B cell (primary cell): Measurements from ENCODE around the gene DYNC1I2. TPM values are rescaled to one million over a fixed set of nuclear protein-coding genes. Genes with fewer than 3 reads are reported as not detected.

Experiments
- ATAC-seq: fragments of 200-7000 bp; cut with Tn5 transposase; one replicate; pipeline ENCODE4 v1.10.0; 2021; ENCODE audit warnings: low read depth, mild to moderate bottlenecking, moderate number of reproducible peaks, moderate library complexity
- CTCF ChIA-PET: fragments of 350-600 bp; sonication (Branson Sonifier 250); formaldehyde crosslinking; loops from one replicate; lab custom pipeline; 2021; ENCODE audit warnings: antibody characterized with exemption, inconsistent platforms; lab: Charles Lee
- POLR2A ChIA-PET: fragments of 350-600 bp; sonication (Branson Sonifier 250); formaldehyde crosslinking; loops from one replicate; lab custom pipeline; 2021; ENCODE audit warnings: antibody characterized with exemption; lab: Charles Lee
- DNase-seq: peaks from one replicate; pipeline ENCODE4 v3.0.0; 2013
- H2AFZ ChIP-seq: 2 replicates; pipeline ENCODE4 v1.6.1; 2012; ENCODE audit warnings: mild to moderate bottlenecking, low read depth, low read length; ENCODE audit not compliant: insufficient read depth, poor library complexity, severe bottlenecking
- H3K27ac ChIP-seq, 2 donors: 1 replicate in 1 of 2; 2 replicates in 1 of 2; pipeline ENCODE4 v1.5.1; 2012 to 2013; ENCODE audit warnings: low read length in 2 of 2, mild to moderate bottlenecking in 2 of 2, moderate library complexity in 1 of 2
- H3K27me3 ChIP-seq, 4 experiments: fragments of 200-600 bp in 1 of 4; sonication (generic) in 1 of 4; replicated peaks in 1 of 4; 1 replicate in 2 of 4; 2 replicates in 2 of 4; pipeline versions ENCODE4 v1.6.1 to v1.7.0; 2013 to 2016; ENCODE audit warnings: low read length in 3 of 4, mild to moderate bottlenecking in 2 of 4, mixed read lengths in 1 of 4, moderate library complexity in 1 of 4; ENCODE audit not compliant: insufficient read depth in 4 of 4, control insufficient read depth in 3 of 4; ENCODE audit errors: control extremely low read depth in 1 of 4
- H3K36me3 ChIP-seq, 2 experiments: replicated peaks in 1 of 2; 1 replicate in 1 of 2; 2 replicates in 1 of 2; pipeline versions ENCODE4 v1.6.1 to v1.7.1; 2013; ENCODE audit warnings: low read length in 1 of 2; ENCODE audit not compliant: insufficient read depth in 2 of 2, control insufficient read depth in 1 of 2; ENCODE audit errors: control extremely low read depth in 1 of 2, extremely low read depth in 1 of 2
- H3K4me1 ChIP-seq, 2 donors: fragments of 200-600 bp in 1 of 2; sonication (generic) in 1 of 2; 1 replicate in 1 of 2; 2 replicates in 1 of 2; pipeline versions ENCODE4 v1.5.1 to v1.6.1; 2013 to 2017; ENCODE audit warnings: low read length in 2 of 2; ENCODE audit not compliant: control insufficient read depth in 2 of 2, insufficient read depth in 2 of 2
- H3K4me2 ChIP-seq: replicated peaks from 2 replicates; pipeline ENCODE3; 2012; ENCODE audit warnings: mild to moderate bottlenecking, low read depth, low read length; ENCODE audit not compliant: poor library complexity, severe bottlenecking
- H3K4me3 ChIP-seq, 5 experiments: fragments of 200-600 bp in 1 of 5; sonication (generic) in 1 of 5; 1 replicate in 3 of 5; 2 replicates in 2 of 5; pipeline versions ENCODE4 v1.5.1 to v1.7.0; 2011 to 2016; ENCODE audit warnings: low read length in 4 of 5, mild to moderate bottlenecking in 4 of 5, low read depth in 2 of 5, control low read depth in 1 of 5, moderate library complexity in 1 of 5; ENCODE audit not compliant: insufficient read depth in 1 of 5; ENCODE audit errors: control extremely low read depth in 1 of 5, extremely low read depth in 1 of 5
- H3K79me2 ChIP-seq: fragments of 200-600 bp; sonication (generic); one replicate; pipeline ENCODE4 v1.6.0; 2016; ENCODE audit warnings: low read length; ENCODE audit not compliant: control insufficient read depth, insufficient read depth
- H3K9ac ChIP-seq: fragments of 200-600 bp; sonication (generic); 2 replicates; pipeline ENCODE4 v1.6.1; 2017; ENCODE audit warnings: mild to moderate bottlenecking, low read length, moderate library complexity
- H3K9me3 ChIP-seq, 3 donors: one replicate each; pipeline versions ENCODE4 v1.6.1 to v1.7.1; 2013; ENCODE audit warnings: low read length in 2 of 3; ENCODE audit not compliant: control insufficient read depth in 2 of 3, insufficient read depth in 1 of 3; ENCODE audit errors: control extremely low read depth in 1 of 3
- H4K20me1 ChIP-seq: 2 replicates; pipeline ENCODE4 v1.6.0; 2012; ENCODE audit warnings: mild to moderate bottlenecking, low read length; ENCODE audit not compliant: insufficient read depth, control insufficient read depth, poor library complexity, severe bottlenecking
- H3K27ac Mint-ChIP-seq: one replicate; pipeline ENCODE4 v1.8.0; 2021; ENCODE audit warnings: mixed read lengths
- H3K27me3 Mint-ChIP-seq: one replicate; pipeline ENCODE4 v1.8.0; 2021; ENCODE audit warnings: mixed read lengths
- H3K4me1 Mint-ChIP-seq: one replicate; pipeline ENCODE4 v1.8.0; 2021; ENCODE audit warnings: mixed read lengths
- H3K4me3 Mint-ChIP-seq: one replicate; pipeline ENCODE4 v1.8.0; 2021; ENCODE audit warnings: mixed read lengths
- H3K9me3 Mint-ChIP-seq: one replicate; pipeline ENCODE4 v1.8.0; 2022; ENCODE audit warnings: mixed read lengths; ENCODE audit not compliant: insufficient read depth
- CTCF ChIP-seq: fragments of 200-600 bp; IDR thresholded peaks from one replicate; pipeline ENCODE4 v1.8.0; 2022; ENCODE audit warnings: antibody characterized with exemption, mild to moderate bottlenecking
- EZH2 ChIP-seq: IDR thresholded peaks from 2 replicates; pipeline ENCODE4 v1.6.1; 2012; ENCODE audit warnings: borderline replicate concordance, low read depth, mild to moderate bottlenecking, moderate library complexity, low read length; ENCODE audit not compliant: insufficient read depth, poor library complexity, severe bottlenecking
- WGBS: methylation state at CpG from one replicate; pipeline ENCODE4 v1.1.5; 2013; ENCODE audit warnings: missing lambda C conversion rate; ENCODE audit not compliant: insufficient coverage; 5-methylcytosine and 5-hydroxymethylcytosine counted together
- intact Hi-C: fragments of 100-400 bp; cut with micrococcal nuclease; formaldehyde crosslinking; loops from one replicate; pipeline ENCODE4 v1.10.0; 2022
- polyA plus RNA-seq: library from polyadenylated mRNA; depleted of rRNA; stranded (reverse); fragments of >200 nt; gene quantifications from 2 replicates; pipeline ENCODE4 v1.2.3, GENCODE V29; 2012
- total RNA-seq, 2 donors: library from RNA; stranded (reverse); fragments of 120-200 nt in 1 of 2; gene quantifications; 1 replicate in 1 of 2; 2 replicates in 1 of 2; pipeline versions ENCODE4 v1.2.3 to v1.2.4, GENCODE V29; 2013 to 2022

The DYNC1I2 gene
- total and polyA plus RNA-seq, 2 donors (not counting 1 experiment from before 2014, with no cell fraction given) = 20.4 to 57.6 TPM

DNA sequence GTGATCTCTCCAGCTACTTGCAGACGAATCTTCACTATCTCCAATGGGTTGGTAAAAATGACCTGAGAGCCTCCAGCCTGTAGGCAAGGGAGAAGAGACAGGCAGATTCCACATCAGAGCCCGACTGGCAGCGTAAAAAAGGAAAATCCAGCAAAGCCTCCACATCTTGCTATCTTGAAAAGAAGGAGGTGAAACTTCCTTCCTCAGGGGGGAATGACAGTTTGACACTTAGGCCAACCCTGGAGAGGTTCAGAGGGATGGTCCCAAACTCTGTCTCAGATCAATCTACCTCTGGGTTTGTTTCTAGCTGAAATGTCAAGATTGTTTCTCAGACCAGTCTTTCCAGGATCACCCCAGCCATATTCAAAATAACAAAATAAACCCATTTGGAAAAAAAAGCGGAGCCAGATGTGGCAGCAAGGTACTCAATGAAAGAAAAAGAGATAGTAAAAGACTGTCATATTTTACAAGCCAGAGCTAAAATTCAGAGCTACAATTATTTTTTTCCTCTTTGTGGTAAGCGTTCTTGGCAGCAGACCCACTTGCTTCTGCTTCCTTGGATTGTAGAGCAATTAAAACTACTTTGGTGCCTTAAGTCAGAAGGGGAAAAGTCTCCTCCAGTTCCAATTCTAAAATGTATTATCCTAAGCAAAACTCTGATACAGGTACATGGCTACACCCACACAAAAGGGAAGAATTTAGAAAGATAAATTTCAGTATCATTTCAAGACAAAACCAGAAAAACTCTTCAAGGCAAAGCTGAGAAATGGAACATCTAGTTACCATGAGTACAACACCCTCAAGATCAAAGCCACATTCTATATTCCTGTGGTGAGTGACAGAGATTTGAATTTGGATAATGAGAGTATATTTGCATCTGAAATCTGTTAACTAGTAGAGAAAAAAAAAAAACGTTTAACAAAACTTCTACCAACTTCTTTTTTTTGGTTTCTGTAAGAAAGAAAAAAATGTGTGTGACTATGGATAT lies 106.7 kb downstream of the DYNC1I2 start:
- Mint-ChIP-seq H3K27me3 (no peaks in the 10 kb centered on the region), H3K27ac (no peak overlapping the region), H3K4me3 (no peak overlapping the region), H3K4me1 (peaks cover 3% of the 10 kb centered on the region), H3K9me3 (no peaks in the 10 kb centered on the region)
- Histone ChIP-seq H3K4me1 (no peaks in the 10 kb centered on the region), H3K9me3 (no peaks in the 10 kb centered on the region), H3K4me2 (no peak overlapping the region), H4K20me1 (no peaks in the 10 kb centered on the region), H3K27me3 (no peaks in the 10 kb centered on the region), H3K27ac (no peak overlapping the region), H3K4me3 (no peak overlapping the region), H3K36me3 (peaks cover 4 to 20% of the 10 kb centered on the region in 2 experiments), H2AFZ (no peak overlapping the region), H3K9ac (no peak overlapping the region), H3K79me2 (no peaks in the 10 kb centered on the region)
- no peak for TF ChIP-seq EZH2
- TF ChIP-seq CTCF = no peak
- ChIA-PET POLR2A (interaction anchor here (0.7 kb wide), 1 partner anchor 52 kb away, joined by 6 read pairs; no protein-coding TSS in a partner anchor), CTCF (no interaction called here)
- DNase-seq = no peak
- WGBS = no CpG with 5 or more reads among the region's 6 CpGs
- no peak for ATAC-seq
- intact Hi-C loops = no loop called here

- POLR2A ChIA-PET = no interaction called here
Observed at GRCh38 chr2:171794918-171795317, 107.6 kb downstream of the DYNC1I2 start.

More at GRCh38 chr2:171794918-171795317, 107.6 kb downstream of the DYNC1I2 start:
- no peaks in the 10 kb centered on the region for H3K4me1 ChIP-seq
- WGBS = 65% methylated on average over 4 of the region's 4 CpGs
- no peak overlapping the region for H3K4me3 Mint-ChIP-seq
- peaks cover 3% of the 10 kb centered on the region for H3K4me1 Mint-ChIP-seq
- DNase-seq (no peak), ATAC-seq (no peak)
- no peak for TF ChIP-seq EZH2
- TF ChIP-seq CTCF = no peak
- H4K20me1 ChIP-seq = no peaks in the 10 kb centered on the region
- no peak overlapping the region for H3K27ac Mint-ChIP-seq
- H3K9me3 Mint-ChIP-seq = no peaks in the 10 kb centered on the region
- no peak overlapping the region for H3K27ac ChIP-seq
- CTCF ChIA-PET = no interaction called here
- no peak overlapping the region for H3K4me2 ChIP-seq
- H2AFZ ChIP-seq = no peak overlapping the region
- H3K27me3 Mint-ChIP-seq = no peaks in the 10 kb centered on the region
- peaks cover 4 to 16% of the 10 kb centered on the region in 2 experiments for H3K36me3 ChIP-seq
- H3K9me3 ChIP-seq = no peaks in the 10 kb centered on the region
- H3K79me2 ChIP-seq = no peaks in the 10 kb centered on the region
- H3K27me3 ChIP-seq = no peaks in the 10 kb centered on the region
- no peak overlapping the region for H3K9ac ChIP-seq
- intact Hi-C loops = no loop called here
- H3K4me3 ChIP-seq = no peak overlapping the region
